Skin epidermis (tissue), 12 donors: ENCODE measurements around the gene LAMB1.

Experiments used
- H3K27ac ChIP-seq, 21 experiments: fragments of 200-600 bp; sonication (generic) in 11 of 21; one replicate each; pipeline ENCODE4 v1.5.0; 2020; ENCODE audit warnings: mild to moderate bottlenecking in 3 of 21, inconsistent platforms in 2 of 21, moderate library complexity in 2 of 21
- H3K4me3 ChIP-seq, 7 experiments: fragments of 200-600 bp; sonication (generic) in 2 of 7; one replicate each; pipeline ENCODE4 v1.5.0; 2020; ENCODE audit warnings: inconsistent platforms in 2 of 7, mild to moderate bottlenecking in 2 of 7, moderate library complexity in 1 of 7

The LAMB1 gene

GRCh38 chr7:107953924-107954303 is 49.0 kb downstream of the LAMB1 start:
- Histone ChIP-seq H3K4me3 (no peak overlapping the region), H3K27ac (no peak overlapping the region)

GRCh38 chr7:107953265-107953923 is 49.6 kb downstream of the LAMB1 start:
- no peak overlapping the region for H3K27ac ChIP-seq
- H3K4me3 ChIP-seq, result no peak overlapping the region

- Histone ChIP-seq H3K4me3 (no peak overlapping the region), H3K27ac (peak overlapping the region in 2 of 21 experiments; percentile 2 to 36)
Measured at GRCh38 chr7:107951896-107952295, 51.1 kb downstream of the LAMB1 start.

GRCh38 chr7:107951172-107951787 is 51.7 kb downstream of the LAMB1 start:
- no peak overlapping the region for H3K4me3 ChIP-seq
- peak overlapping the region in 2 of 21 experiments; percentile 2 to 36 for H3K27ac ChIP-seq

GRCh38 chr7:107949443-107949935 is 53.5 kb downstream of the LAMB1 start:
- H3K4me3 ChIP-seq, result no peak overlapping the region
- H3K27ac ChIP-seq, result peak overlapping the region in 4 of 21 experiments; percentile 7 to 50 (median 25)

- Histone ChIP-seq H3K27ac (peak overlapping the region in 3 of 21 experiments; percentile 7 to 50 (median 33)), H3K4me3 (no peak overlapping the region)
Measured at GRCh38 chr7:107948645-107949442, 54.1 kb downstream of the LAMB1 start.

GRCh38 chr7:107946881-107947280 is 56.1 kb downstream of the LAMB1 start:
- peak overlapping the region in 2 of 21 experiments; percentile 0 to 24 for H3K27ac ChIP-seq

GRCh38 chr7:107946451-107946850 is 56.5 kb downstream of the LAMB1 start:
- peak overlapping the region in 3 of 21 experiments; percentile 0 to 24 (median 19) for H3K27ac ChIP-seq
- H3K4me3 ChIP-seq, result no peak overlapping the region

More at GRCh38 chr7:107946881-107947280, 56.1 kb downstream of the LAMB1 start:
- no peak overlapping the region for H3K4me3 ChIP-seq

- no peak overlapping the region for H3K4me3 ChIP-seq
- peak overlapping the region in 1 of 21 experiments; percentile 5 for H3K27ac ChIP-seq
Measured at GRCh38 chr7:107945332-107945731, 57.6 kb downstream of the LAMB1 start.

- no peak overlapping the region for H3K4me3 ChIP-seq
- H3K27ac ChIP-seq, result no peak overlapping the region
Measured at GRCh38 chr7:107944411-107945169, 58.4 kb downstream of the LAMB1 start.

- Histone ChIP-seq H3K27ac (no peak overlapping the region), H3K4me3 (no peak overlapping the region)
Measured at GRCh38 chr7:107943018-107943417, 59.9 kb downstream of the LAMB1 start.

- H3K27ac ChIP-seq, result peak overlapping the region in 3 of 21 experiments; percentile 16 to 92 (median 56)
- no peak overlapping the region for H3K4me3 ChIP-seq
Measured at GRCh38 chr7:107940951-107941350, 62.0 kb downstream of the LAMB1 start.

- Histone ChIP-seq H3K27ac (peak overlapping the region in 18 of 21 experiments; percentile 5 to 92 (median 62)), H3K4me3 (no peak overlapping the region)
Measured at GRCh38 chr7:107939573-107940489, 63.1 kb downstream of the LAMB1 start.

- H3K27ac ChIP-seq, result peak overlapping the region in 17 of 21 experiments; percentile 5 to 92 (median 57)
- H3K4me3 ChIP-seq, result no peak overlapping the region
Measured at GRCh38 chr7:107938456-107939250, 64.3 kb downstream of the LAMB1 start.

GRCh38 chr7:107937531-107937930 is 65.4 kb downstream of the LAMB1 start:
- Histone ChIP-seq H3K27ac (peak overlapping the region in 13 of 21 experiments; percentile 2 to 92 (median 39)), H3K4me3 (no peak overlapping the region)

GRCh38 chr7:107936312-107936711 is 66.6 kb downstream of the LAMB1 start:
- Histone ChIP-seq H3K27ac (peak overlapping the region in 4 of 21 experiments; percentile 2 to 47 (median 24)), H3K4me3 (no peak overlapping the region)

GRCh38 chr7:107934991-107935770 is 67.8 kb downstream of the LAMB1 start:
- no peak overlapping the region for H3K4me3 ChIP-seq
- H3K27ac ChIP-seq, result peak overlapping the region in 6 of 21 experiments; percentile 15 to 74 (median 41)
